LNCaP clone FGC (cell line): ENCODE measurements around the gene CASP9.
"Not testable (repeated sequence)": the region's sequence is repeated elsewhere in the genome, so short reads cannot be mapped to it uniquely, and the experiment has no call there.

Experiments
- DNase-seq: peaks from one replicate; pipeline ENCODE4 v3.0.0-alpha.2; 2011; ENCODE audit warnings: low read depth
- H3K4me3 ChIP-seq: 2 replicates; pipeline ENCODE4 v1.5.1; 2011; ENCODE audit warnings: mild to moderate bottlenecking, low read depth, low read length, control low read depth
- TF ChIP-seq, protein P1 (sequence below): IDR thresholded peaks from 2 replicates; pipeline ENCODE4 v1.5.1; 2012; ENCODE audit warnings: mild to moderate bottlenecking; ENCODE audit not compliant: control insufficient read depth, insufficient read depth; ENCODE audit errors: extremely low read depth

Gene CASP9

DNA sequence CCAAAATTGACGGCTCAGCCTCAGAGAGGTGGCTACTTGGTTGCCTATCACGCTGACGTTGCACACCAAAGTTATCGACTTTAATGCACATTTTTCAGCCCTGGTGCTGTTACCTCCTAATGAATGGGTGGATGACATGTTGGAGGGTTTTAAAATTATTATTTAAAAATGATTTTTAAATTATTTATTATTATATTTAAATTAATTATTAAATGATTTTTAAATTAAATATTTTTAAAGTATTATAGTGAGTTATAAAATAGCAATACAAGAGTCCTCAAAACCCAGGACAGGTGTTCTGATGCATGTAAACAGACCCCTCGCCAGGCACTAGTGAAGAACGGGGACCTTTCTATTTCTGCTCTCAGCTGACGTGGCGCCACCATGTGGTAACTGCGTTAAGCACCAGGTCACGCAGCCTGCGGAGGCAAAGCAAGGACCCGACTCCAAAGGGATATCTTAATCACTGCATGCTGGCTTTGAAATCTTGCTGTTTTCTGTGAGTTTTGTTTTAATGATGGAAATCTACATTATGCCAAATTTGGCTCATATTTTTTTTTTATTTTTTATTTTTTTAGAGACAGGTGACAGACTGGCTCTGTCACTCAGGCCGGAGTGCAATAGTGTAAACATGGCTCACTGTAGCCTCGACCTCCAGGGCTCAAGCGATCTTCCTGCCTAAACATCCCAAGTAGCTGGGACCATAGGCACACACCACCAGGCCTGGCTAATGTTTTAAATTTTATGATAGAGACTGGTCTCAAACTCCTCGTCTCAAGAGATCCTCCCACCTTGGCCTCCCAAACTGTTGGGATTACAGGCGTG, 22.6 kb downstream of the CASP9 start:
- TF ChIP-seq, protein P1, sequence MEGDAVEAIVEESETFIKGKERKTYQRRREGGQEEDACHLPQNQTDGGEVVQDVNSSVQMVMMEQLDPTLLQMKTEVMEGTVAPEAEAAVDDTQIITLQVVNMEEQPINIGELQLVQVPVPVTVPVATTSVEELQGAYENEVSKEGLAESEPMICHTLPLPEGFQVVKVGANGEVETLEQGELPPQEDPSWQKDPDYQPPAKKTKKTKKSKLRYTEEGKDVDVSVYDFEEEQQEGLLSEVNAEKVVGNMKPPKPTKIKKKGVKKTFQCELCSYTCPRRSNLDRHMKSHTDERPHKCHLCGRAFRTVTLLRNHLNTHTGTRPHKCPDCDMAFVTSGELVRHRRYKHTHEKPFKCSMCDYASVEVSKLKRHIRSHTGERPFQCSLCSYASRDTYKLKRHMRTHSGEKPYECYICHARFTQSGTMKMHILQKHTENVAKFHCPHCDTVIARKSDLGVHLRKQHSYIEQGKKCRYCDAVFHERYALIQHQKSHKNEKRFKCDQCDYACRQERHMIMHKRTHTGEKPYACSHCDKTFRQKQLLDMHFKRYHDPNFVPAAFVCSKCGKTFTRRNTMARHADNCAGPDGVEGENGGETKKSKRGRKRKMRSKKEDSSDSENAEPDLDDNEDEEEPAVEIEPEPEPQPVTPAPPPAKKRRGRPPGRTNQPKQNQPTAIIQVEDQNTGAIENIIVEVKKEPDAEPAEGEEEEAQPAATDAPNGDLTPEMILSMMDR = peak; percentile 65

DNA sequence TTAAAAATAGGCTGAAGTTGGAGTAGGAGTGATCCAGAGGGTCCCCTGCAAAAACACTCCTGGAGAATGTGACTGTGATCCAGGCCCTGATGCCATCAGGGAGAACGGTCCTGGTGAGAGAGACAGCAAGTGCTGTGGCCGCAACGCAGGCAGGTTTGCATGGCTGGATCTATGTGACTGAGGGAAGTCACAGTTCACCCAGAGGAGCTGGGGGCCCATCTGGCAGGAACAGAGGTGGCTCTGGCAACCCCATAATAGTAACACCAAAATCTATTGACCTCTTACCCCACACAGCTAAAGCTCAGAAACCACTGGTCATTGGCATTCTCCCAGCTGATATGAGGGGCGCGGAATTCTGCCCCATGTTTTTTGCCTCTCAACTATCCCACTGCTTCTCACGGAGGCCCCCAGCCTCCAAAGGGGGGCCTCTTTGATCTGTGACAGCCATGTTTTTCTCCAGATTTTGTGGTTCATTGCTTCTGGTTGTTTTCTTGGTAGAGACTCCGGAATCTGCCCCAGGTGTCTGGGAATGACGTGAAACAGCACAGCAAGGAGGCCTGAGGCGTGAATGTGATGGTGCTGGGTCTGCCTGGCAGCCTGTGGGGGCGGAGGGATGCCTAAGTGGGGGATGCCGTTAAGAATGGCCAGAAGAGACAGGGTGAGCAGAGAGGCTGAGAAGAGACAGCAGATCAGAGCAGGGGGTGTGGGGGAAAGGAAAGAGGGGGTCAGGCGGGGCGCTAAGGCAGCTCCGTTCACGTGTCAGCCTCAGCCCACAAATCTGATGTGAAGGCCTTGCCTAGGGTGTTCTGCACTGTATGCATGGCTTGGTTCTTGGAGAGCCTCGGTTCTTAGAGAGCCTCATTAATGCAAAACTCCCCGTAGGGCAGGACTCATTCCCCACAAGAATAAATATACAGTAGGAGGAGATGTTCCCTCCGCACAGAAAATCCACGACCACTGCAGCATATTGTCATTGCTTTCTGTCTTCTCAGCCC, 23.5 kb downstream of the CASP9 start:
- DNase-seq = no peak
- TF ChIP-seq, protein P1 = no peak

More for the DNA sequence above, 22.6 kb downstream of the CASP9 start:
- DNase-seq = no peak
- H3K4me3 ChIP-seq = no peak overlapping the region

DNA sequence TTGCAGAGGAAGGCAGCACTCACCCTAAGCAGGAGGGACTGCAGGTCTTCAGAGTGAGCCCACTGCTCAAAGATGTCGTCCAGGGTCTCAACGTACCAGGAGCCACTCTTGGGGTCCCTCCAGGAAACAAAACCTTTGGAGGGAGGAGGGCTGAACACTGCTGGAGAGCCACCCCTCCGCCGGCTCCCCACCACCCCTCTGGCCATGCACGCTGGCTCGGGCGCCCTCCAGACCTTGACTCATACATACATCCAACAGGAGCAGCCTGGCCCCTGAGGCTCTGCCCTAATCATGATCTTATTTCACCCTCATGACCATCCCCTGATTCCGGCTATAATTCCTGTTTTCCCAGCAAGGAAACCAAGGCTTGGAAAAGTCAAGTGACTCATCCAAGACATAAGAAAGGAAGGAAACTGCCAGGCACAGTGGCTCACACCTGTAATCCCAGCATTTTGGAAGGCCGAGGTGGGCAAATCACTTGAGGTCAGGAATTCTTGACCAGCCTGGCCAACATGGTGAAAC, 30.1 kb downstream of the CASP9 start:
- H3K4me3 ChIP-seq = no peak overlapping the region
- DNase-seq = no peak
- TF ChIP-seq, protein P1 = no peak

More for the DNA sequence above, 23.5 kb downstream of the CASP9 start:
- H3K4me3 ChIP-seq = no peak overlapping the region

DNA sequence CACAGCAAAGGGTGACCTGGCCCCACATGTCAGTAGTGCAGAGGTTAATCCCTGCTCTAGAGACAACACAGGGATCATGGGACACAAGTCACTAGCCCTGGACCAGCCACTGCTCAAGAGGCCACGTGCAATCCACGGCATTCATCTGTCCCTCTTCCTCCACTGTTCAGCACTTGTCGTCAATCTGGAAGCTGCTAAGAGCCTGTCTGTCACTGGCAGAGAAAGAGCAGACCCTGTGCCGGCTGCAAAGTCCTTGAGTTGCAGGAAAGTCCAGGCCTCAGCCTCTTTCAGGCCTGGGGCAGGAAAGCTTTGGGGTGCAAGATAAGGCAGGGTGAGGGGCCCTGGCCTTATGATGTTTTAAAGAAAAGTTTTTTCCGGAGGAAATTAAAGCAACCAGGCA, 31.4 kb downstream of the CASP9 start:
- TF ChIP-seq, protein P1 = no peak
- no peak for DNase-seq
- no peak overlapping the region for H3K4me3 ChIP-seq

DNA sequence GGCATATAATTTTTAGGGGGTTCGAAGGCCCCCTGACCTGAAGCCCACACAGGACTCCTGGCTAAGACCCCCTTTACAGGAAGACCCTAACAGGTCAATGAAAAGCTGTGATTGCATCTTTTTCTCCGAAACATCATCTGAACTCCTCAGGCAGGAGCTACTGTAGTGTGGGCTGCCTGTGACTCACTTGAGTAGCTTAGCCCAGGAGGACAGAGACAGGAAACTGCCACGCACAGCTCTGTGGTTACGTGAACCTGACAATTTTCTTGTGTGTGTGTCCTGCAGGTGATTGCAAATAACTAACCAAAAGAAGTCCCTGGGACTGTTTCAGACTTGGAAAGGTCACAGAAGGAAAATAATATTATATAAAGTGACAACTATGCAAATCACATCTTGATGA, 33.0 kb downstream of the CASP9 start:
- not testable (repeated sequence) for H3K4me3 ChIP-seq, DNase-seq

DNA sequence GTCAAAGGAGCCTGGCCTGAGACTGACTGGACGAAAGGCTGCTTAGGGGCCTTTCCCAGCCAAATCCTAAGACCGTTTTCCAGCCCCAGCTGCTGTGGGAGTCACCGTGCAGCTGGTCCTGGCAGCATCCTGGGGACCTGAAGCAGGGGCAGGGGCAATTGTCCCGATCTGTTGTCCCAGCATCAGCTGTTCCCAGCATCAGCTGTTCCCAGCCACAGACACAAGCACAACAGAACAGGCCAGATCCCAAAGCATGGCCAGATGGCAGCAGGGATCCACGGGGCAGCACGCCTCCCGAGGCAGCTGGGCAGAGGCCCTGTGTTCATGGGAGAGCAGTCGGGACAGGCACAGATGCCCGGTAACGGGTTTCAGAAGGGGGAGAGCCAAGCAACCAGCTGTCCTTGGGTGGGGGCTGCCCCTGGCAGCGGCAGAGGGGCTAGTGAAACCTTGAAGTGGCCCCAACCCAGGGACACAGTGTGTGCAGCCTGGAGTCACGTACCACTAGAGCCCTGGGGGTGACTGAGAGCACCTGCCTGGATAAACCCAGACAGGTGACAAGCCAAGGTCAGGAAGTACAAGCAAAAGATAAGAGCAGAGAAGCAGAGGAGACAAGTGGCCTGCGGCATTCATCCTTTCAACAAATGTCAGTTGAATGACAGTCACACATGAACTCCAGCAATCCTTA, 34.8 kb downstream of the CASP9 start:
- no peak for DNase-seq
- TF ChIP-seq, protein P1 = no peak
- no peak overlapping the region for H3K4me3 ChIP-seq
